MM.1S (cell line): ENCODE data around the gene SDHD.
"Not testable (repeated sequence)": the region's sequence is repeated elsewhere in the genome, so short reads cannot be mapped to it uniquely, and the experiment has no call there.

Experiments used
- DNase-seq: peaks from one replicate; pipeline ENCODE4 v3.0.0-alpha.2; 2015
- H2AFZ ChIP-seq: fragments of 300-600 bp; sonication (generic); 2 replicates; pipeline ENCODE4 v1.6.0; 2016; ENCODE audit warnings: antibody characterized with exemption, low read length
- H3F3A ChIP-seq: fragments of 300-600 bp; sonication (generic); 2 replicates; pipeline ENCODE4 v1.6.1; 2016; ENCODE audit warnings: mild to moderate bottlenecking, antibody characterized with exemption, low read length, moderate library complexity, mixed read lengths; ENCODE audit not compliant: insufficient read depth
- H3K27ac ChIP-seq: fragments of 300-600 bp; sonication (generic); 2 replicates; pipeline ENCODE4 v1.5.1; 2016; ENCODE audit warnings: mild to moderate bottlenecking, low read length
- H3K27me3 ChIP-seq: fragments of 300-600 bp; sonication (generic); replicated peaks from 2 replicates; pipeline ENCODE4 v1.6.0; 2016; ENCODE audit warnings: low read length; ENCODE audit not compliant: insufficient read depth
- H3K36me3 ChIP-seq: fragments of 300-600 bp; sonication (generic); replicated peaks from 2 replicates; pipeline ENCODE4 v1.6.1; 2016; ENCODE audit warnings: mild to moderate bottlenecking, low read length, mixed read lengths; ENCODE audit not compliant: insufficient read depth
- H3K4me1 ChIP-seq: fragments of 300-600 bp; sonication (generic); 2 replicates; pipeline ENCODE4 v1.6.1; 2016; ENCODE audit warnings: low read length, mixed read lengths
- H3K4me2 ChIP-seq: fragments of 300-600 bp; sonication (generic); 2 replicates; pipeline ENCODE4 v1.6.0; 2016; ENCODE audit warnings: low read depth, low read length
- H3K4me3 ChIP-seq: fragments of 300-600 bp; sonication (generic); 2 replicates; pipeline ENCODE4 v1.5.1; 2016; ENCODE audit warnings: low read length, mixed read lengths
- H3K79me2 ChIP-seq: fragments of 300-600 bp; sonication (generic); 2 replicates; pipeline ENCODE4 v1.6.1; 2016; ENCODE audit warnings: mixed run types, low read length, mixed read lengths
- H3K9ac ChIP-seq: fragments of 300-600 bp; sonication (generic); 2 replicates; pipeline ENCODE4 v1.6.1; 2016; ENCODE audit warnings: low read length, mixed read lengths
- H3K9me2 ChIP-seq: fragments of 300-600 bp; sonication (generic); replicated peaks from 2 replicates; pipeline ENCODE4 v1.6.1; 2016; ENCODE audit warnings: mild to moderate bottlenecking, low read length, mixed read lengths; ENCODE audit not compliant: insufficient read depth
- H3K9me3 ChIP-seq: fragments of 300-600 bp; sonication (generic); replicated peaks from 2 replicates; pipeline ENCODE4 v1.6.1; 2016; ENCODE audit warnings: mild to moderate bottlenecking, low read length, mixed read lengths; ENCODE audit not compliant: insufficient read depth
- H4K20me1 ChIP-seq: fragments of 300-600 bp; sonication (generic); 2 replicates; pipeline ENCODE4 v1.6.1; 2016; ENCODE audit warnings: mild to moderate bottlenecking, low read length, moderate library complexity, mixed read lengths; ENCODE audit not compliant: insufficient read depth
- EZH2 ChIP-seq: fragments of 300-600 bp; sonication (generic); optimal IDR thresholded peaks from 2 replicates; pipeline ENCODE3; 2017; ENCODE audit warnings: low read depth, mild to moderate bottlenecking, antibody characterized with exemption, low read length, mixed read lengths
- EZH2phosphoT487 ChIP-seq: fragments of 300-600 bp; sonication (generic); IDR thresholded peaks from 2 replicates; pipeline ENCODE4 v1.6.1; 2018; ENCODE audit warnings: antibody characterized with exemption, low read length
- TF ChIP-seq, protein P1 (sequence below): fragments of 300-600 bp; sonication (generic); IDR thresholded peaks from 2 replicates; pipeline ENCODE4 v1.5.1; 2016; ENCODE audit warnings: antibody characterized with exemption, low read length, mixed read lengths

SDHD gene

DNA sequence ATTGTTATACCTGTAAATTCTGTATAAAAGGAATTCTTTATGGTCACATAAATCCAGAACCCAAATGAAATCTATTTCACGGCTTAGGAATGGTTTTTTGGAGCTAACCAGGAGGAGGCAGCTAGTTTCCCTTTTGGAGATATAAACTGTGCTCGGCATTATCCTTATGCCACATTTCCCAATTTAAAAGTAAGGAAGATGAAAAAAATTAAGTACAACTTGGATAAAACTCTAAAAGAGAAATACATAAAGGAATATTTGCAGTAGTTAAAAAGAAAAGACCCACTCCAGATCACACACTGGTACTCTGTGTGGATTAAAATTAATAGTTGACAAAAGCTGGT, 43.7 kb upstream of the SDHD start:
- Histone ChIP-seq H3K79me2 (peaks cover 7% of the 10 kb centered on the region; the same call in 1 of the 2 replicates), H3F3A (no peaks in the 10 kb centered on the region), H3K4me3 (no peak overlapping the region), H3K9me3 (no peaks in the 10 kb centered on the region), H3K27ac (no peak overlapping the region), H3K36me3 (peaks cover 7% of the 10 kb centered on the region; the same call in 1 of the 2 replicates), H3K4me2 (no peak overlapping the region), H3K27me3 (no peaks in the 10 kb centered on the region), H3K9me2 (no peaks in the 10 kb centered on the region), H4K20me1 (no peaks in the 10 kb centered on the region), H3K9ac (no peak overlapping the region), H2AFZ (no peak overlapping the region), H3K4me1 (no peaks in the 10 kb centered on the region)
- TF ChIP-seq EZH2phosphoT487 = no peak
- TF ChIP-seq, protein P1, sequence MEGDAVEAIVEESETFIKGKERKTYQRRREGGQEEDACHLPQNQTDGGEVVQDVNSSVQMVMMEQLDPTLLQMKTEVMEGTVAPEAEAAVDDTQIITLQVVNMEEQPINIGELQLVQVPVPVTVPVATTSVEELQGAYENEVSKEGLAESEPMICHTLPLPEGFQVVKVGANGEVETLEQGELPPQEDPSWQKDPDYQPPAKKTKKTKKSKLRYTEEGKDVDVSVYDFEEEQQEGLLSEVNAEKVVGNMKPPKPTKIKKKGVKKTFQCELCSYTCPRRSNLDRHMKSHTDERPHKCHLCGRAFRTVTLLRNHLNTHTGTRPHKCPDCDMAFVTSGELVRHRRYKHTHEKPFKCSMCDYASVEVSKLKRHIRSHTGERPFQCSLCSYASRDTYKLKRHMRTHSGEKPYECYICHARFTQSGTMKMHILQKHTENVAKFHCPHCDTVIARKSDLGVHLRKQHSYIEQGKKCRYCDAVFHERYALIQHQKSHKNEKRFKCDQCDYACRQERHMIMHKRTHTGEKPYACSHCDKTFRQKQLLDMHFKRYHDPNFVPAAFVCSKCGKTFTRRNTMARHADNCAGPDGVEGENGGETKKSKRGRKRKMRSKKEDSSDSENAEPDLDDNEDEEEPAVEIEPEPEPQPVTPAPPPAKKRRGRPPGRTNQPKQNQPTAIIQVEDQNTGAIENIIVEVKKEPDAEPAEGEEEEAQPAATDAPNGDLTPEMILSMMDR = no peak
- TF ChIP-seq EZH2 = no peak
- no peak for DNase-seq

DNA sequence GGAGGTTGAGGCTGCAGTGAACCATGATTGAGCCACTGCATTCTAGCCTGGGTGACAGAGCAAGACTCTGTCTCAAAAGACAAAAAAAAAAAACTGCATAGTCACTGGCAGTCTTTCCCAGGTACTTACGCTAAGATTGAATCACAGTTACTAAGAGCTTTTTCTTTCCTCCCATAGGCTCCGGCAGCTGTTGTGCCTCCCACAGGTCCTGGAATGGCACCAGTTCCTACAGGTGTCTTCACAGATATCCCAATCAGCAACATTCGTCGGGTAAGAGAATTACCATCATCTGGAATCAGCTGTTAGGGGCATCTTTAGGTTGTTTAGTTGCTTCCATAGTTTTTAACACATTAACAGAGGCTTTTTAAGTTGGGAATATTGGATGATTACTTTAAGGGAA, 41.7 kb upstream of the SDHD start:
- H3K9me3 ChIP-seq = no peaks in the 10 kb centered on the region
- no peak overlapping the region for H2AFZ ChIP-seq
- no peak for TF ChIP-seq EZH2
- TF ChIP-seq, protein P1 = no peak
- TF ChIP-seq EZH2phosphoT487 = no peak
- H3K36me3 ChIP-seq = peaks cover 4% of the 10 kb centered on the region; the same call in 1 of the 2 replicates
- H3K79me2 ChIP-seq = peaks cover 15% of the 10 kb centered on the region
- H3K4me1 ChIP-seq = peaks cover 4% of the 10 kb centered on the region; the same call in 1 of the 2 replicates
- no peak overlapping the region for H3K4me2 ChIP-seq
- no peak for DNase-seq
- H3K9ac ChIP-seq = no peak overlapping the region
- H3K27me3 ChIP-seq = no peaks in the 10 kb centered on the region
- H3K9me2 ChIP-seq = no peaks in the 10 kb centered on the region
- H3K27ac ChIP-seq = no peak overlapping the region
- H3K4me3 ChIP-seq = no peak overlapping the region
- no peaks in the 10 kb centered on the region for H3F3A ChIP-seq
- H4K20me1 ChIP-seq = 0 out of 2 replicates have a peak, but pooled peaks cover 3% of the 10 kb centered on the region

DNA sequence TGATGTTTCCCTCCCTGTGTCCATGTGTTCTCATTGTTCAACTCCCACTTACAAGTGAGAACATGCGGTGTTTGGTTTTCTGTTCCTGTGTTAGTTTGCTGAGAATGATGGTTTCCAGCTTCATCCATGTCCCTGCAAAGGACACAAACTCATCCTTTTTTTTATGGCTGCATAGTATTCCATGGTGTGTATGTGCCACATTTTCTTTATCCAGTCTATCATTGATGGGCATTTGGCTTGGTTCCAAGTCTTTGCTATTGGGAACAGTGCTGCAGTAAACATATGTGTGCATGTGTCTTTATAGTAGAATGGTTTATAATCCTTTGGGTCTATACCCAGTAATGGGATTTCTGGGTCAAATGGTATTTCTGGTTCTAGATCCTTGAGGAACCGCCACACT, 40.0 kb upstream of the SDHD start:
- not testable (repeated sequence) for H3K9me2 ChIP-seq, H3K27me3 ChIP-seq, H2AFZ ChIP-seq, H3K27ac ChIP-seq, H3K4me3 ChIP-seq, H3K79me2 ChIP-seq, H3K9ac ChIP-seq, DNase-seq, H4K20me1 ChIP-seq, H3K4me2 ChIP-seq, H3K9me3 ChIP-seq, H3K36me3 ChIP-seq
- Histone ChIP-seq H3K4me1 (peaks cover 18% of the 10 kb centered on the region), H3F3A (peaks cover 11% of the 10 kb centered on the region)

DNA sequence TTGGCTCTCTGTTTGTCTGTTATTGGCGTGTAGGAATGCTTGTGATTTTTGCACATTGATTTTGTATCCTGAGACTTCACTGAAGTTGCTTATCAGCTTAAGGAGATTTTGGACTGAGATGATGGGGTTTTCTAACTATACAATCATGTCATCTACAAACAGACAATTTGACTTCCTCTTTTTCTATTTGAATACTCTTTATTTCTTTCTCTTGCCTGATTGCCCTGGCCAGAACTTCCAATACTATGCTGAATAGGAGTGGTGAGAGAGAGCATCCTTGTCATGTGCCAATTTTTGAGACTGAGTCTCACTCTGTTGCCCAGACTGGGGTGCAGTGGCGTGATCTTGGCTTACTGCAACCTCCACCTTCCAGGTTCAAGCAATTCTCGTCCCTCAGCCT, 38.4 kb upstream of the SDHD start:
- not testable (repeated sequence) for H3K4me2 ChIP-seq, H3K27ac ChIP-seq

More for the DNA sequence above, 38.4 kb upstream of the SDHD start:
- peaks cover 18% of the 10 kb centered on the region for H3K4me1 ChIP-seq
- not testable (repeated sequence) for H4K20me1 ChIP-seq, DNase-seq, H2AFZ ChIP-seq, H3K4me3 ChIP-seq, H3K27me3 ChIP-seq, H3K79me2 ChIP-seq, H3K9ac ChIP-seq, H3K9me3 ChIP-seq, H3K9me2 ChIP-seq, H3K36me3 ChIP-seq
- peaks cover 11% of the 10 kb centered on the region for H3F3A ChIP-seq
